Measurements from ENCODE around the gene CD58. TPM values are rescaled to one million over a fixed set of nuclear protein-coding genes. Genes with fewer than 3 reads are reported as not detected.
A peak's percentile ranks its signal among the peaks of the same experiment; 100 is the strongest.

The CD58 gene
- total RNA-seq, 4 donors from 2014 or later, result 23.7 to 33.4 (median 28.0) TPM

- Histone ChIP-seq H3K4me3 (no peak overlapping the region), H3K36me3 (no peaks in the 10 kb centered on the region), H3K4me1 (peaks cover 4% of the 10 kb centered on the region), H3K27me3 (no peaks in the 10 kb centered on the region), H3K9me3 (no peaks in the 10 kb centered on the region), H3K27ac (peak overlapping the region; percentile 57)
- no peak for TF ChIP-seq EP300 (IDR thresholded peaks at IDR 0.05)
- TF ChIP-seq POLR2AphosphoS5 (IDR thresholded peaks at IDR 0.05), result no peak
- TF ChIP-seq POLR2A (IDR thresholded peaks at IDR 0.05), result no peak
- no peak for TF ChIP-seq CTCF (IDR thresholded peaks at IDR 0.05)
- no peak for DNase-seq (ENCODE audit: low spot score in 2 of 2)
- 68% methylated on average over 8 of the region's 8 CpGs for WGBS
These were observed 55.9 kb downstream of the CD58 start for GRCh38 chr1:116514708-116515525.

- H3K4me1 ChIP-seq, result peaks cover 10% of the 10 kb centered on the region
- TF ChIP-seq EP300 (IDR thresholded peaks at IDR 0.05), result no peak
- TF ChIP-seq CTCF (IDR thresholded peaks at IDR 0.05), result no peak
- TF ChIP-seq POLR2A (IDR thresholded peaks at IDR 0.05), result no peak
- no peak for TF ChIP-seq POLR2AphosphoS5 (IDR thresholded peaks at IDR 0.05)
- DNase-seq (ENCODE audit: low spot score in 2 of 2), result no peak
- no peaks in the 10 kb centered on the region for H3K9me3 ChIP-seq
- no peak overlapping the region for H3K4me3 ChIP-seq
- no peaks in the 10 kb centered on the region for H3K36me3 ChIP-seq
- 57% methylated on average over 4 of the region's 4 CpGs for WGBS
- no peak overlapping the region for H3K27ac ChIP-seq
- H3K27me3 ChIP-seq, result no peaks in the 10 kb centered on the region
These were observed 56.9 kb downstream of the CD58 start for GRCh38 chr1:116513956-116514355.

GRCh38 chr1:116511459-116512019 is 59.3 kb downstream of the CD58 start:
- H3K4me3 ChIP-seq, result no peak overlapping the region
- DNase-seq (ENCODE audit: low spot score in 2 of 2), result no peak
- H3K27ac ChIP-seq, result no peak overlapping the region
- no peaks in the 10 kb centered on the region for H3K36me3 ChIP-seq
- no peaks in the 10 kb centered on the region for H3K9me3 ChIP-seq
- no peaks in the 10 kb centered on the region for H3K27me3 ChIP-seq
- WGBS, result 91% methylated on average over 2 of the region's 2 CpGs
- TF ChIP-seq EP300 (IDR thresholded peaks at IDR 0.05), result no peak
- no peak for TF ChIP-seq POLR2A (IDR thresholded peaks at IDR 0.05)
- TF ChIP-seq CTCF (IDR thresholded peaks at IDR 0.05), result no peak
- TF ChIP-seq POLR2AphosphoS5 (IDR thresholded peaks at IDR 0.05), result no peak
- peaks cover 20% of the 10 kb centered on the region for H3K4me1 ChIP-seq

GRCh38 chr1:116510361-116510760 is 60.5 kb downstream of the CD58 start:
- Histone ChIP-seq H3K36me3 (no peaks in the 10 kb centered on the region), H3K4me3 (no peak overlapping the region), H3K27ac (no peak overlapping the region), H3K9me3 (no peaks in the 10 kb centered on the region), H3K4me1 (peaks cover 20% of the 10 kb centered on the region), H3K27me3 (no peaks in the 10 kb centered on the region)
- TF ChIP-seq POLR2AphosphoS5 (IDR thresholded peaks at IDR 0.05), result no peak
- no peak for TF ChIP-seq CTCF (IDR thresholded peaks at IDR 0.05)
- TF ChIP-seq POLR2A (IDR thresholded peaks at IDR 0.05), result no peak
- no peak for TF ChIP-seq EP300 (IDR thresholded peaks at IDR 0.05)
- 77% methylated on average over 4 of the region's 4 CpGs for WGBS
- no peak for DNase-seq (ENCODE audit: low spot score in 2 of 2)

Data from suprapubic skin (tissue), 4 donors.